GM21381 (cell line): ENCODE data around the gene COX18.
A peak's percentile ranks its signal among the peaks of the same experiment; 100 is the strongest.

Source experiments
- ATAC-seq: cut with Tn5 transposase; IDR thresholded peaks from one replicate; pipeline ENCODE4 v1.9.1; 2021; ENCODE audit warnings: mild to moderate bottlenecking, moderate library complexity; ENCODE audit not compliant: unreplicated experiment

Gene COX18

GRCh38 chr4:73069338-73070073, at the start of gene COX18:
Gene COX18 (minus strand): TSS chr4:73069716. CDS start chr4:73069649, 67 bp downstream.
- peak; percentile 85 for ATAC-seq

- no peak for ATAC-seq
Measured at GRCh38 chr4:73109493-73109892, 40.0 kb upstream of the COX18 start.

GRCh38 chr4:73104695-73105094, 35.2 kb upstream of the COX18 start:
- ATAC-seq: no peak

- ATAC-seq: no peak
Measured at GRCh38 chr4:73103799-73104503, 34.4 kb upstream of the COX18 start.

GRCh38 chr4:73099143-73099542, 29.6 kb upstream of the COX18 start:
- no peak for ATAC-seq

- ATAC-seq: no peak
Measured at GRCh38 chr4:73098713-73099112, 29.2 kb upstream of the COX18 start.

GRCh38 chr4:73098016-73098415, 28.5 kb upstream of the COX18 start:
- ATAC-seq: no peak

GRCh38 chr4:73092868-73093267, 23.4 kb upstream of the COX18 start:
- no peak for ATAC-seq

GRCh38 chr4:73090738-73091137, 21.2 kb upstream of the COX18 start:
- no peak for ATAC-seq

- ATAC-seq: no peak
Measured at GRCh38 chr4:73087871-73088270, 18.4 kb upstream of the COX18 start.

GRCh38 chr4:73086095-73086868, 16.8 kb upstream of the COX18 start:
- no peak for ATAC-seq

GRCh38 chr4:73080789-73081188, 11.3 kb upstream of the COX18 start:
- ATAC-seq: no peak

GRCh38 chr4:73075832-73076231, 6.3 kb upstream of the COX18 start:
- ATAC-seq: no peak

- ATAC-seq: peak; percentile 14
Measured at GRCh38 chr4:73070074-73070390, 516 bp upstream of the COX18 start.

- peak; percentile 1 for ATAC-seq
Measured at GRCh38 chr4:73068491-73069337, 802 bp downstream of the COX18 start.

GRCh38 chr4:73067971-73068394, 1.5 kb downstream of the COX18 start:
- no peak for ATAC-seq

- ATAC-seq: no peak
Measured at GRCh38 chr4:73066928-73067327, 2.6 kb downstream of the COX18 start.

GRCh38 chr4:73066445-73066844, 3.1 kb downstream of the COX18 start:
- no peak for ATAC-seq

- no peak for ATAC-seq
Measured at GRCh38 chr4:73064536-73064935, 5.0 kb downstream of the COX18 start.

- no peak for ATAC-seq
Measured at GRCh38 chr4:73055241-73055897, 14.1 kb downstream of the COX18 start.
